HG03520 (cell line): ENCODE measurements around the gene GAK.

ENCODE experiments used
- ATAC-seq: cut with Tn5 transposase; IDR thresholded peaks from one replicate; pipeline ENCODE4 v1.9.1; 2021; ENCODE audit warnings: mild to moderate bottlenecking, moderate library complexity; ENCODE audit not compliant: unreplicated experiment

The GAK gene

GRCh38 chr4:855880-856224, 76.3 kb downstream of the GAK start:
- no peak for ATAC-seq

- ATAC-seq, result no peak
These were observed 77.8 kb downstream of the GAK start for GRCh38 chr4:854356-854755.

- ATAC-seq, result no peak
These were observed 78.7 kb downstream of the GAK start for GRCh38 chr4:853416-853781.

GRCh38 chr4:851701-852430, 80.2 kb downstream of the GAK start:
- no peak for ATAC-seq

DNA sequence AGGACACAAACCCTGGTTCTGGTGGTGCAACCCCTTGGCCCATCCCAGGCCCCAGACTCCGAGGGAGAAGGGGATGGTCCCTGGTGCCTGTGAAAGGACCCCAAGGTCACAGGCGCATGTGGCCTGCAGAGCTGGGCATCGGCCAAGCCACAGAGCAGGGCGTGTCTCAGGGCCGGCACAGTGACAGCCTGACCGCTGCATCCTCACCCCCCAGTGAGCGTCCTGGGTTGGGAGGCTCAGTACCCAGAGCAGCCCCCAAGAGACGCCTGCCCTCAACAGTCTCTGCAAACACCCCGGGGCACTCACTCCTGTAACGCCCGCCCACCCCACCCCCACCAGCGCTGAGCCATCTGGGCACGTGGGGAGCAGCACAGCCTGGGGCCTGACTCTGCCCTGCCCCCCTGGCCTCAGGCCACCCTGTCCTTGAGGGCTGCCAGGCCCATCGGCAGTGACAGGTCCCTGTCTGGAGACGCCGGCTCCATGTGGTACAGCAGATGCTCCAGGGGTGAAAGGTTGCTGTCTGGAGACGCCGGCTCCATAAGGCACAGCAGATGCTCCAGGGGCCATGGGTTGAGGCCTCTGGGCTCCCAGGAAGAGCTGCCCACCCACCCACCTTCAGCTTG, 81.7 kb downstream of the GAK start:
- ATAC-seq, result no peak

DNA sequence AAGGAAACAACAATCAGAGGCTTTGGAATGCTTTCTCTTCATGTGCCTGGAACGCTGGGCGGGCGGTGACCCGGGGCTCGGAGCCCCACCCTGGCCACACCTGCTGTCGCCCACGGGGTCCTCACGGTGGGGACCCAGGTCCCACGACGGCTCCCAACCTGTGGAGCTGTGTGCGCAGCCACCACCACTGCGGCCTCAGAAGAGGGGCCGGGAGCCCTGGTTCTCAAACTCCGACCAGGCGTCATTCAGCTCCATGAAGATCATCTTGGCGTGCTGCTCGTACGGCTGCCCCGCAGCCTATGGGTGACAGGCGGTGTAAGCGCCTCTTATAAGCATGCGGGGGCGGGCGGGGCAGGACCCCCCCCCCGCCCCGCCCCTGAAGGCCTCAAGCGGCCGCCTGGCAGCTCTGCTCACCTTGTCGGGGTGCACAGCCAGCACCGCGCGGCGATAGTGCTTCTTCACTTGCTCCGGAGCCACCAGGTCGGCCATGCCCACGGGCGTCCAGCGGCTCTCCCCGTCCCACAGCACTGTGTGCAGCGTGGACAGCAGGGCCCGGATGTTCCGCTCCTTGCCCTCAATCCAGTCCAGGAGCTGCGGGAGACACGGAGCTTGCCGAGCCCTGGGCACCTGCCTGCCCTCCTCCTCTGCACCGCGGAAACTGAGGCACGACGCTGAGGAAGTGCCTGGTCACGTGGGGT, 82.5 kb downstream of the GAK start:
- no peak for ATAC-seq

- ATAC-seq, result no peak
These were observed 83.2 kb downstream of the GAK start for GRCh38 chr4:848803-849477.

DNA sequence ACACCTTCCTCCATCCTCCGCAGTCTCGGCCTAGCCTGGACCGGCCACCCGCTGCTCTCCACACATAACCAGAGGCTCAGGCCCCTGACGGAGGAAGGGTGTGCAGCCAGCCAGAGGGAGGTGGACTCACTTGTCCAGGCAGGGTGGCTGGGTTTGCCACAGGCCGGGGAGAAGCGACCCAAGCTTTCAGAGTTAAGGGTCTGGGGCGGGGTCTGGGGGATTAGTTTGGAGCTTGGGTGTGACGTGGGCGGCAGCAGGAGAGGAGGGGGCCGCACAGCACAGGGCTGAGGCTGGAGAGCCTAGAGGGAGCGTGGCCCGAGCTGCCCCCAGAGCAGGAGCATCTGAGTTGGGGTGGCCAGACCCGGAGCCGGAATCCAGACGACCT, 83.8 kb downstream of the GAK start:
- no peak for ATAC-seq

- ATAC-seq, result no peak
These were observed 86.3 kb downstream of the GAK start for GRCh38 chr4:845836-846251.

DNA sequence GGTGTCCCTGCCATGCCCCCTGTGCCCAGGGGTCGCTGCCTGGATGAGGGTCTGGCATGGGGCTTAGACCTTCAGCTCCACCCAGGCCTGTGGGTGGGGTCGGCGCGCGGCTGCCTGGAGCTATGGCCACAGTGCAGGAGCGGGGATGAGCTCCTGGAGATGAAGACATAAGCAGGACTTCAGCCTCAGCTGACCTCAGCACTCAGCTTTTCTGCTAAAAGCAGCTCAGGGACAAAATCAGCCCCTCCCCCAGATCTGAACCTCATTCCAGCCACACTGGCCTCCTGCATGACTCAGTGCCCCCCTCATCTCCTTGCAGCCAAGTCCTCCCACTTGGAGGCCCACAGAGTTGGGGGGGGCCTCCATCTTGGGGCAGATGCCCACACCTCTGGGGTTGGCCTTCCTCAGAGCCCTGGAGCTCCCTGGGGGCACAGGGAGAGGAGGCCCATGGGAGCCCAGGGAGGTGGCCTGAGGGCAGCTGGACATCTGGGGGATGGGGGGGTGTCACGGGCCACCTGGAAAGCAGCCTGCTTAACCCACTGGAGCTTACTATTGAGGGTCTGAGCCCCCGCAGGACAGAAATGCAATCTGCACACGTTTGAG, 86.8 kb downstream of the GAK start:
- no peak for ATAC-seq

DNA sequence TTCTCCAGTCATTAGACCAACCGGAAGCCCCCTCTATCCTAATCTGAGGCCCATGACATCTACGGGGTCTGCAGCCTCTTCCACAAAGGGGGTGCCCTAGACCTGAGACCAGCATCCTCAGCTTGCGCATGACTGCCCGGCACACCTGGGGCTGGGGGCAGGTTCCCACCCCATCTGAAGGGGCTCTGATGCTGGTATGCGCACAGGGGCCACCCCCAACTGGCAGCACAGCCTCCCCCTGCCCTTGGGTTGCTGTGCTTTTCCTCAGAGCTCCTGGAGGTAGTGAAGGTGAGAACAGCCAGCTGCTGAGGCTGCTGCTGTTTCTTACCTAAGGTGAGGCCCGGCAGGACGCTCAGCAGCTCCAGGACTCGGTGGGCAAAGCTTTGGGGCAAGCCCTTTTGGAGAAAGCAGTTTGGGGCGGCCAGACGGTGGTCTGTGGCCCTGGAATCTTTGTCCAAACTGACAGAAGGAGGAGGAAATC, 87.3 kb downstream of the GAK start:
- ATAC-seq, result no peak

- no peak for ATAC-seq
These were observed 92.3 kb downstream of the GAK start for GRCh38 chr4:839675-840443.

DNA sequence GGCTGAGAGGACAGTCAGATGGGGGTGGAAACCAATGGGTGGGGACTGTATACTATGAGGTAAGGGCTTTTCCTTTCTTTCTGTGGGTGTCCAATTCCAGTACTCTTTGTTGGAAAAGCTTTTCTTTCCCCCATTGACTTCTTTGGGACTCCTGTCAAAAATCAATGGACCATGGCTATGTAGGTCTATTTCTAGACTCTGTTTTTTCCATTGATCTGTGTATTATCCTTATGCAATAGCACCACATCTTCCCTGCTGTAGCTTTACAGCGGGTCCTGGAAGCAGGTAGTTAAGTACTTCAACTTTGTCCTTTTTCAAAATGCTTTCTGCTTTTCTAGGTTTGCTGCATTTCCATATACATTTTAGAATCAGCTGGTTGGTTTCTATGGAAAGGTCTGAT, 94.3 kb downstream of the GAK start:
- no peak for ATAC-seq

- no peak for ATAC-seq
These were observed 95.3 kb downstream of the GAK start for GRCh38 chr4:836750-837301.

DNA sequence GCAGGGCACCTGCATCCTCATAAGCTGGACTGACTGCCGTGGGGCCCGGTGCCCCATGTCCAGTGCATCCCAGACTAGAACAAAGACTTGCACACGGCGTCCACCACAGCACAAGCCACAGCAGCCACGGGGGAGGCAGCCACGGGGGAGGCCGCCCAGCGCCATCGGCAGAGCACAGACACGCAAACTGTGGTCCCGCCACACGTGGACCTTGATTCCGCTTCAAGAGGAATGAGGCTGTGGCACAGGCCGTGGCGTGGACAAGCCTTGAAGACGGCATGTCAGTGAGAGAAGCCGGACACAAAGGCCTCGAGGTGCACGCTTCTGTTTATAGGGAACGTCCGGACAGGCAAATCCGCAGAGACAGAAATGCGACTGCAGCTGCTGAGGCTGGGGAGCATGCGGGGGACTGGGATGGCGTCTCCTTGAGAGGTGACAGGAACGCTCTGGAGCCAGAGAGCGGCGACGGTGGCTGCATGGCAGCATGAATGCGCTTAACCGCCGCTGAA, 96.1 kb downstream of the GAK start:
- no peak for ATAC-seq

DNA sequence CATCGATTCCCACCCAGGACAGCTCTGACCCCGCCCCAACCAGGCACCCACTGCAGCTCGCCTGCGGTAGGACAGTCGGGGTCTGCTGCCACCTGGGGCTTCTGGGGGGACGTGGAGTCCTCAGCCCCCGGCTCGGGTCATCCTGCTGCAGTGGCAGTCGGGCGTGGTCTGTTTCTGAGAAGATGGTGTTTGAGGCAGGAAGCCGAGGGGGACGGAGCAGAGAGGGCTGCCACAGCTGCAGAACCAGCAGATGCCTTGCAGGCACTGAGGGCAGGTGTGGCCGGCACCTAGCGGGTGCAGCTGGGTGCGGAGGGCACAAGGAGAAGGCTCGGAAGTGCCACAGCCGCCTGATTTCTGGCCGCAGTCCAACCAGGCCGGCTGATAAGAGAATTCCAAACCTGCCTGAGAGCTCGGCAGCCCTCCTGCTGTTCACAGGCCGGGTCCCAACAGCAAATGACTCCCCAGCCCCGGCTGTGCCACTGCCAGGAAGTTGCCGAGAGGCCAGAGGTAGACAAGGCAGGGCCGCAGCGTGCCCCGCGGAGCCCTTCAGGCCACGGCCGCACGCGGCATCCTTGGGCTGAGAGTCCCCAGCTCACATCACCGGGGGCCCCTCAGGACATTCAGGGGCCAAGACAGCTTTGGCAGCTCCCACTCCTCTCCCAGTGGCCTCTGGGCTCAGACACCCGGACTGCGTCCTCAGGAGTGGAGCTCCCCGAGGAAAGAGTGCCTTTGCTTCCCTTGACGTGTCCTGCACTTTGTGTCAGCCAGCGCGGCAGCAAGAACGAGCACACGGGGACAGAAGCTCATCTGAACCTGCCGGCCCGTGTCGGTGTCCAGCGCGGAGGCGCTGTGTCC, 96.7 kb downstream of the GAK start:
- no peak for ATAC-seq

GRCh38 chr4:834368-835147, 97.6 kb downstream of the GAK start:
- ATAC-seq, result no peak

DNA sequence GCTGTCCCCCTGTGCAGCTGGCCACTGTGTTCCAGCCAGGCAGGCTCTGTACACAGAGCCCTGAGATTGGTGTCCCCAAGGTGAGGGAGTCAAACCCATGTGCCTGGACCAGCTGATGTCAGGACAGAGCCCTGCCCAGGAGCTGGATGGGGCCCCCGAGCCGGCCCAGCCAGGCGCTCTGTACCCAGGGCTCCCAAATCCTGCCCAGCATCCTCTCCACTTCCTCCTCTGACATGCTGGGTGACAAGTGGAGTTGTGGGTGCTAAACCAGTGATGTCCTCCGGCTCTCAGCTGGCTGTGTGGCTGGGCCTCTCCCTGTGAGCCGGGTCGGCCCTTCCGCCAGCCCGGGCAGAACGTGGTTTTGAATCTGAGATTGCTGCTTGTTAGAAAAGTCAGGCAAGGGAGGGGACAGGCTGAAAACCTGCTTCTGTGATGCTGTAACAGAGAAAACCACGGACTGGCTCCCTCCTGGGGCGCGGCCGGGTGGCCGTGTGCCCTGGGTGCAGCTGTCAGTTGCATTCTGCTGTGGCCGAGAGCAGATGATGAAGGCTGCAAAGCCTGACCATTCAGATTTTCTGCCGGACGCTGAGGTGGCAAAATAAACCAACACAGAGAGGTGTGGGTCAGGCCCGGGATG, 98.3 kb downstream of the GAK start:
- ATAC-seq, result no peak
